Panc1 (cell line): ENCODE data around the gene CLIC6.

Experiments
- POLR2AphosphoS5 ChIP-seq: IDR thresholded peaks from 2 replicates; pipeline ENCODE4 v1.6.1; 2012; ENCODE audit warnings: mild to moderate bottlenecking, low read depth, low read length, moderate library complexity
- SIN3A ChIP-seq: IDR thresholded peaks from 2 replicates; pipeline ENCODE4 v1.6.1; 2012; ENCODE audit warnings: low read depth, mild to moderate bottlenecking, low read length, moderate library complexity, borderline replicate concordance; ENCODE audit not compliant: insufficient read depth
- TF ChIP-seq, protein P1 (sequence below): fragments of 450-650 bp; IDR thresholded peaks from 2 replicates; pipeline ENCODE4 v1.5.1; 2017; ENCODE audit warnings: mild to moderate bottlenecking
- TF ChIP-seq, protein P2 (sequence below), 2 experiments: IDR thresholded peaks; 2 replicates each; pipeline ENCODE4 v1.6.1; 2011 to 2012; ENCODE audit warnings: low read depth in 2 of 2, control low read depth in 1 of 2, low read length in 1 of 2, mild to moderate bottlenecking in 1 of 2, moderate library complexity in 1 of 2; ENCODE audit not compliant: insufficient read depth in 1 of 2

DNA sequence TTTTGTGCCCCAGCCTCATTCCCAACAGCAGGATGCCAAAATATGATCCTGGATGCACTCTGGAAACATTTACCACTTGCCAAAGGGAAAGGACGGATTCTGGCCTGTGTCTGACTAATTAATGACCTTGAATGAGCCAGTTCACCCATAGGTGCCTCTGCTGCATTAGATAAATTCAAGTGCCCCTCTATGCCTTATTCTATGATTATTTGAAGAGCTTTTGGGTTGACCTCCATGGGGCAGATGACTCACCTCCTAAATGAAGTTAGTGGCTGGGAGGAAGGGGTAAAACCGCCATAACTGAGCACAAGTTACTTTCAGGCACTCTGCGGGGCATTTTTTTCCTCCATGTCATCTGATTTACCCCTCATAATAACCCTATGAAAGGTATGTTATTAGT, 98.1 kb downstream of the CLIC6 start:
- TF ChIP-seq, protein P1, sequence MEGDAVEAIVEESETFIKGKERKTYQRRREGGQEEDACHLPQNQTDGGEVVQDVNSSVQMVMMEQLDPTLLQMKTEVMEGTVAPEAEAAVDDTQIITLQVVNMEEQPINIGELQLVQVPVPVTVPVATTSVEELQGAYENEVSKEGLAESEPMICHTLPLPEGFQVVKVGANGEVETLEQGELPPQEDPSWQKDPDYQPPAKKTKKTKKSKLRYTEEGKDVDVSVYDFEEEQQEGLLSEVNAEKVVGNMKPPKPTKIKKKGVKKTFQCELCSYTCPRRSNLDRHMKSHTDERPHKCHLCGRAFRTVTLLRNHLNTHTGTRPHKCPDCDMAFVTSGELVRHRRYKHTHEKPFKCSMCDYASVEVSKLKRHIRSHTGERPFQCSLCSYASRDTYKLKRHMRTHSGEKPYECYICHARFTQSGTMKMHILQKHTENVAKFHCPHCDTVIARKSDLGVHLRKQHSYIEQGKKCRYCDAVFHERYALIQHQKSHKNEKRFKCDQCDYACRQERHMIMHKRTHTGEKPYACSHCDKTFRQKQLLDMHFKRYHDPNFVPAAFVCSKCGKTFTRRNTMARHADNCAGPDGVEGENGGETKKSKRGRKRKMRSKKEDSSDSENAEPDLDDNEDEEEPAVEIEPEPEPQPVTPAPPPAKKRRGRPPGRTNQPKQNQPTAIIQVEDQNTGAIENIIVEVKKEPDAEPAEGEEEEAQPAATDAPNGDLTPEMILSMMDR: no peak
- no peak for TF ChIP-seq POLR2AphosphoS5
- TF ChIP-seq, protein P2, sequence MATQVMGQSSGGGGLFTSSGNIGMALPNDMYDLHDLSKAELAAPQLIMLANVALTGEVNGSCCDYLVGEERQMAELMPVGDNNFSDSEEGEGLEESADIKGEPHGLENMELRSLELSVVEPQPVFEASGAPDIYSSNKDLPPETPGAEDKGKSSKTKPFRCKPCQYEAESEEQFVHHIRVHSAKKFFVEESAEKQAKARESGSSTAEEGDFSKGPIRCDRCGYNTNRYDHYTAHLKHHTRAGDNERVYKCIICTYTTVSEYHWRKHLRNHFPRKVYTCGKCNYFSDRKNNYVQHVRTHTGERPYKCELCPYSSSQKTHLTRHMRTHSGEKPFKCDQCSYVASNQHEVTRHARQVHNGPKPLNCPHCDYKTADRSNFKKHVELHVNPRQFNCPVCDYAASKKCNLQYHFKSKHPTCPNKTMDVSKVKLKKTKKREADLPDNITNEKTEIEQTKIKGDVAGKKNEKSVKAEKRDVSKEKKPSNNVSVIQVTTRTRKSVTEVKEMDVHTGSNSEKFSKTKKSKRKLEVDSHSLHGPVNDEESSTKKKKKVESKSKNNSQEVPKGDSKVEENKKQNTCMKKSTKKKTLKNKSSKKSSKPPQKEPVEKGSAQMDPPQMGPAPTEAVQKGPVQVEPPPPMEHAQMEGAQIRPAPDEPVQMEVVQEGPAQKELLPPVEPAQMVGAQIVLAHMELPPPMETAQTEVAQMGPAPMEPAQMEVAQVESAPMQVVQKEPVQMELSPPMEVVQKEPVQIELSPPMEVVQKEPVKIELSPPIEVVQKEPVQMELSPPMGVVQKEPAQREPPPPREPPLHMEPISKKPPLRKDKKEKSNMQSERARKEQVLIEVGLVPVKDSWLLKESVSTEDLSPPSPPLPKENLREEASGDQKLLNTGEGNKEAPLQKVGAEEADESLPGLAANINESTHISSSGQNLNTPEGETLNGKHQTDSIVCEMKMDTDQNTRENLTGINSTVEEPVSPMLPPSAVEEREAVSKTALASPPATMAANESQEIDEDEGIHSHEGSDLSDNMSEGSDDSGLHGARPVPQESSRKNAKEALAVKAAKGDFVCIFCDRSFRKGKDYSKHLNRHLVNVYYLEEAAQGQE (IDR thresholded peaks at IDR 0.05; ENCODE audit: insufficient read depth in 1 of 2, low read depth in 2 of 2, low read length in 1 of 2): no peak
- no peak for TF ChIP-seq SIN3A
